ENCODE measurements around the gene SPATA31D1.
"Not testable (repeated sequence)": the region's sequence is repeated elsewhere in the genome, so short reads cannot be mapped to it uniquely, and the experiment has no call there.

Gene SPATA31D1

DNA sequence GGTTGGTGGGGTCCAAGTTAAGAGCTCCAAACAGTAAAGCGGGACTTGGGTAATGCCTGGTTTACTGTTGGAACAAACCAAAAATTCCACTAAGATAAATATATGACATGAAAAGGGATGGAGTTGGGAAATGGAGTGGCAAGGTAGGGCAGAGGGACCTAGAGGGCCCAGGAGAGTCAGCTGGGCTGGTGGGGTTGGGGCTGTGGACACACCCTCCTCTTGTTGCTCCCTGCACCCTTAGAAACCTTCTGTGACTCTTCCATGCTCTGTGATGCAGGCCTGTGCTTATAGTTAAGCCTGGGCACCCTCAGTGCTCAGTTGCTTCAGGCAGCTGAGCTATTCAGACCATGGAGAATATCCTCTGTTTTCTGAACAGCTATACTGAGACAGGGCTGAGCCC is at the start of gene SPATA31D1:
Gene SPATA31D1, plus strand, starts transcription at position 301 of the 400 bp plus-strand sequence. Its CDS starts 47 bp downstream, at position 348.
- DNase-seq = not testable (repeated sequence)

GRCh38 chr9:81943393-81943792 is 45.2 kb upstream of the SPATA31D1 start, which contains the start of gene SPATA31D3:
Gene SPATA31D3, plus strand, starts transcription at chr9:81943500. Its CDS starts 86 bp downstream, at chr9:81943586.
- DNase-seq = not testable (repeated sequence)

- DNase-seq = not testable (repeated sequence)
Measured at GRCh38 chr9:81948650-81949049, 39.9 kb upstream of the SPATA31D1 start.

GRCh38 chr9:81953096-81953495 is 35.5 kb upstream of the SPATA31D1 start:
- no peak for DNase-seq

DNA sequence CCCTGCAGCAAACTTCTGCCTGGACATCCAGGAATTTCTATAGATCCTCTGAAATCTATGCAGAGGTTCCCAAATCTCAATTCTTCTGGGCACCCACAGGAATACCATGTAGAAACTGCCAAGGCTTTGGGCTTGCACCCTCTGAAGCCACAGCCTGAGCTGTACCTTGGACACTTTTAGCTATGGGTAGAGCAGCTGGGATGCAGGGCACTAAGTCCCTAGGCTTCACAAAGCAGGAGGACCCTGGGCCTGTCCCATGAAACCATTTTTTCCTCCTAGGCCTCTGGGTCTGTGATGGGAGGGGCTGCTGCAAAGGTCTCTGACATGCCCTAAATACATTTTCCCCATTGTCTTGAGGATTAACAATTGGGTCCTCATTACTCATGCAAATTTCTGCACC is 32.9 kb upstream of the SPATA31D1 start:
- DNase-seq = no peak

- DNase-seq = no peak
Measured at GRCh38 chr9:81964218-81965171, 24.1 kb upstream of the SPATA31D1 start.

GRCh38 chr9:81968026-81968425 is 20.5 kb upstream of the SPATA31D1 start:
- DNase-seq = no peak

GRCh38 chr9:81969971-81970370 is 18.6 kb upstream of the SPATA31D1 start:
- no peak for DNase-seq

- no peak for DNase-seq
Measured at GRCh38 chr9:81971727-81972126, 16.8 kb upstream of the SPATA31D1 start.

DNA sequence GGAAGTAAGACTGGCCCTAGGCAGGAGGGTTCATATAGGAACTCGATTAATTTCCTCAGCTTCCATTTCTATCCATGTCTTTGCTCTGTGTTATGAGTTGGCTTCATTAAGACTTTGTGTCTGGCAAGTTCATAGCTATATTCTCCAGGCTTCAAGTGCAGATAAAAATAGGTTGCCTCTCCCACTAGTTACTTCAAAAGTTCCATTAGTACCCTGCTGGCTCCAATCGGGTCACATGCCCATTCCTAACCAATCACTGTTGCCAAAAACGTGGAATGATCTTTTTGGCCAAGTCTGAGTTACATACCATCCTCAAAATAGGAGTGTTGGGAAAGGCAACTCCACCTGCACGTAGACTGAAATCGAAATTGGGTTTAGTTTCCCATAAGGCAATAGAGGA is 13.8 kb upstream of the SPATA31D1 start:
- DNase-seq = no peak

- DNase-seq = no peak
Measured at GRCh38 chr9:81976351-81976750, 12.2 kb upstream of the SPATA31D1 start.

- no peak for DNase-seq
Measured at GRCh38 chr9:81979196-81979595, 9.4 kb upstream of the SPATA31D1 start.

DNA sequence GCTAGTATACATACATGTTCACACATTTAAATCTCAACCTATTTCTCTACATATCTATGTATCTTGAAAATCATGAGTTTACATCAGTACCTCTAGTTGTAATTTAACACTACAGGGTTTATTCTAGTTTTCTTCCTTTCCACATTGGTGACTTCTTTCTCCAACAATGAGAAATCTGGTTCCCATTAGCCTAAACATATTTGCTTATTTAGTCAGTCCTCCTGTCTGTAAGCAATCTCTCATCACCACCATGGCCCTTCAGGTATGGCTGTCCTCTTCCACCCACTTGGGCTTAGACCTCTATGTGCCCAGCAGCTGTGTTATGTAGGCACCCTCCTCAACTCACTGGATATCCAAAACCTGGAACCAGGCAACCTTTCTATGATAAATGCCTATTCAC is 8.0 kb upstream of the SPATA31D1 start:
- DNase-seq = no peak

DNA sequence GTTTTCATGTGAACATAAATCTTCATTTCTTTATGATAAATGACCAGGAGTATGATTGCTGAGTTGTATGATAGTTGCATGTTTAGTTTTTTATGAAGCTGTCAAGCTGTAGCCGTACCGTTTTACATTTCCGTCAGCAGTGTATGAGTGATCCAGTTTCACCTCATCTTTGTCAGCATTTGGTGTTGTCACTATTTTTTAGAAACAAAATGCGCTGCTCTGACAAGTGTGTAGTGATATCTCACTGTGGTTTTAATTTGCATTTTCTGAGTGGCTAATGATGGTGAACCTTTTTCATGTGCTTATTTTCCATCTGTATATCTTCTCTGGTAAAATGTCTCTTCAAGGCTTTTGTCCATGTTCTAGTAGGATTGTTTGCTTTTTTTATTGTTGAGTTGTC is 6.7 kb upstream of the SPATA31D1 start:
- DNase-seq = no peak

DNA sequence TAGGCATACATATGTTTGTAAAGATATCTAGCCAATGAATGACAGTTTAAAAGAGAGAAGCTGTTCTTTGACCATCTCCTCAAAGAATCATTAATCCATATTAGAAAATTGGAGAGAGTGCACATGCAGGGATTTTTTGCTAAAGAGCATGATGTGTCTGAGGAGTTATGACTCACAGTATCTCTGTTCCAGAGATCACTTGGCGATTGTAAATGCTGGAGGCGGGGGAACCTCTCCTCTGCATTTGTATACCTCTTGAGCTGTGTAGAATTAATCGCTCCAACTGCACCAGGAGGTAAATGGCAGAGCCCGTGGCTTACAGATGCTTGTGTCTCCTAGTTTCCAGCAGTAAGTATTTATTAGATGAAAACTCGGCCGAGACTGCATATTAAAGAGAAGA is 3.6 kb upstream of the SPATA31D1 start:
- DNase-seq = no peak

DNA sequence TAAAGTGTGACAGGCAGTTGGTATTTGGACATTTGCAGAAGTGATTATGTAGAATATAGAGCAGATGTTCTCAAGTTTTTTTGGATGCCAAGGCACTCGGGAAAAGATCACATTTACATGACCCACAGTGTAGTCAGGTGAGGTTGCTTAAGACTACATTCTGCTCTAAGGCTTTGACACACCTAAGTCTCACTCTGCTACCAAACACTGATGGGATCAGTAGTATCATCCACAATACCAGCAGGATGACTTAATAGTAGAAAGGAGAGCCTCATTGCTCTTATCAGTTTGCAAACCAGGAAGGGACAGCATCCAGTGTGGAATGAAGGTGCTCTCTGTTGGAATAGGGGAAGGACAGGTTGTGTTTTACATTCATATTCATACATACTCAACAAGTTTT is 2.5 kb upstream of the SPATA31D1 start:
- DNase-seq = no peak

- DNase-seq = no peak
Measured at GRCh38 chr9:81989700-81990099, 1.1 kb downstream of the SPATA31D1 start.

DNA sequence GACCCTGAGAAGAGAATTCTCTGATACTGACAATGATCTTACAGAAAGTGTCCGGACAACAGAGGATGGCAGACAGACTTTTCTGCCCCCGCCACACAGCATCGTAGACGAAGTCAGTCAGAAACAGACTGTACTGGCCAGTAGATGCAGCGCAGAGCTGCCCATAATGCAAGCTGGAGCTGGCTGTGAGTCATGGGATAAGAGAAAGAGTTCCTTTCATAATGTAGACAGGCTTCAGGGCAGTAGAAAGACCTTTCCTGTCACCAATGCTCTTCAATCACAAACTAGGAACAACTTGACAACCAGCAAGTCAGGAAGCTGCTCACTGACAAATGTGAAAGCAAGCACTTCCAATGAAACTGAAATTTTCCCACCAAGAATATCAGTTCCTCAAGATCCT is 5.1 kb downstream of the SPATA31D1 start:
- DNase-seq = no peak

GRCh38 chr9:81999806-82000205 is 11.2 kb downstream of the SPATA31D1 start:
- DNase-seq = no peak

DNA sequence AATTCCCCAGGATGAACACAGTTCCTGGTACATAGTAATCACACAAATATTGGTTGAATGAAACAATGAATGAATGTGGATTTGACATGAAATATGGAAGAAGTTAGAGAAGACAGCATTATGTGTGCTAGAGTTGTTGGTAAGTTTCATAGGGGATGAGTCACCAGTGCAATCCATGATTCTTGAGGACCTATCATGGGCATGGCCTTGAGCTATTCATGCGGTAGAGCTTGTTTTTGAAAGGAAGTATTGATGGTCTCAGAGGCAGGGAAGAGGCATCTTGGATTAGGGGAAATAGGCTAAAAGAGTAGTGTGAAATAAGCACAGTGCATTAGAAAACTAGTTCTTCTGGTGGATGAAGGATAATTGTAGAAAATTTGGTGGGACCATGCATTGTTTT is 22.1 kb downstream of the SPATA31D1 start:
- DNase-seq = no peak

DNA sequence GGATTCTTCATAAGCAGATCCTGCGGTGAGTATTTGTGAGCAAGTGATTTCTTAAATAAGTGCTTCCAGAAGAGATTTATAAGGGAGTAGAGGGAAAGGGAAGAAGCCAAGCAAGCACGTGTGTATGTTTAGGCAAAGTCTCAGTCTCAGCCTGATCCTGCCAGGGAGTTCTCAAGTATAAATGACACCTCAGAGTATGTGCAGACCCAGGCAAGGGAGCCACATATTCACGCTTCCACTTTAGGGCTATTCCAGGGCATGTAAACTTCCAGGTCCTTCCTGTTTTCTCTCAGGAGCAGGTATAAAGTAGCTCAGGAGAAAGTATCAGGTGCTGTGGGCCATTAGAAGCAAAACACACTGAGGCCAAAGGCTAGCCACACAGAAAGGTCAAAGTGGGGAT is 22.6 kb downstream of the SPATA31D1 start:
- no peak for DNase-seq

- DNase-seq = no peak
Measured at GRCh38 chr9:82012276-82012675, 23.7 kb downstream of the SPATA31D1 start.

- no peak for DNase-seq
Measured at GRCh38 chr9:82020331-82020730, 31.8 kb downstream of the SPATA31D1 start.

DNA sequence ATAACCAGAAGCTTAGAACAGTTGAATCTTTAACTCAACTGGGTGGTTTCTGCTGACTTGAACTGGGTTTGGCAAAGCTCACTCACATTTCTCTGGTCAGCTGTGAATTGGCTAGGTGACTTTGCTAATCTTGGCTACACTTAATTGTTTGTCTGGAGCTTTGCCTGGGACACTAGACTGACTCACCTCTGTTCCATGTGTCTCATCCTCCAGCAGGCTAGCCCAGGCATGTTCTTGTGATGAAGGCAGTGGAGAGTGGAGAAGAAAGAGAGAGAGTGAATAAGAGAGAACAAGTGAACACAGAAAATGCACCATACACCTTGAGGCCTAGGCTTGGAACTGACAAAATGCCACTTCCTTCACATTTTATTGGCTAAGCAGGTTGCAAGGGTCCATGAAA is 32.6 kb downstream of the SPATA31D1 start:
- no peak for DNase-seq

GRCh38 chr9:82022121-82022520 is 33.5 kb downstream of the SPATA31D1 start:
- no peak for DNase-seq
